ENCODE results near the gene PDS5A.

DNA sequence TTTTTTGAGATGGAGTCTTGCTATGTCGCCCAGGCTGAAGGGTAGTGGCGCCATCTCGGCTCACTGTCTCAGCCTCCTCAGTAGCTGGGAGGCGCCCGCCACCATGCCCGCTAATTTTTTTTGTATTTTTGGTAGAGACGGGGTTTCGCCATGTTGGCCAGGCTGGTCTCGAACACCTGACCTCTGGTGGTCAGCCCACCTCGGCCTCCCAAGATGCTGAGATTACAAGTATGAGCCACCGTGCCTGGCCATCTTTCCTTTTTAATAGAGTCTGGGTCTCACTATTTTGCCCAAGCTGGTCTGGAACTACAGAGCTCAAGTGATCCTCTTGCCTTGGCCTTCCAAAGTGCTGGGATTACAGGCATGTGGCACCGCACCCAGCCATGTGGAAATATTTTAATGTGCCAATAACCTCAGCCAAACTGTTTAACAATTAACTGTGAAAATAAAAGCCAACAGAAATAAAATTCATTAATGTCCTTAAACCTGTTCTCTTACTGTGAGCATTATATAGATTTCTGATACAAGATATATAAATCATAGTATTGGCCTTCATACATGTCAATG, 16.3 kb downstream of the PDS5A start:
- TF ChIP-seq, protein P1, sequence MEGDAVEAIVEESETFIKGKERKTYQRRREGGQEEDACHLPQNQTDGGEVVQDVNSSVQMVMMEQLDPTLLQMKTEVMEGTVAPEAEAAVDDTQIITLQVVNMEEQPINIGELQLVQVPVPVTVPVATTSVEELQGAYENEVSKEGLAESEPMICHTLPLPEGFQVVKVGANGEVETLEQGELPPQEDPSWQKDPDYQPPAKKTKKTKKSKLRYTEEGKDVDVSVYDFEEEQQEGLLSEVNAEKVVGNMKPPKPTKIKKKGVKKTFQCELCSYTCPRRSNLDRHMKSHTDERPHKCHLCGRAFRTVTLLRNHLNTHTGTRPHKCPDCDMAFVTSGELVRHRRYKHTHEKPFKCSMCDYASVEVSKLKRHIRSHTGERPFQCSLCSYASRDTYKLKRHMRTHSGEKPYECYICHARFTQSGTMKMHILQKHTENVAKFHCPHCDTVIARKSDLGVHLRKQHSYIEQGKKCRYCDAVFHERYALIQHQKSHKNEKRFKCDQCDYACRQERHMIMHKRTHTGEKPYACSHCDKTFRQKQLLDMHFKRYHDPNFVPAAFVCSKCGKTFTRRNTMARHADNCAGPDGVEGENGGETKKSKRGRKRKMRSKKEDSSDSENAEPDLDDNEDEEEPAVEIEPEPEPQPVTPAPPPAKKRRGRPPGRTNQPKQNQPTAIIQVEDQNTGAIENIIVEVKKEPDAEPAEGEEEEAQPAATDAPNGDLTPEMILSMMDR (IDR thresholded peaks at IDR 0.05 in 2 of 3, conservative IDR thresholded peaks at IDR 0.05 in 1 of 3; ENCODE audit: borderline replicate concordance in 1 of 3, insufficient read depth in 1 of 3, low read depth in 2 of 3, low read length in 2 of 3) = no peak
- TF ChIP-seq, protein P2, sequence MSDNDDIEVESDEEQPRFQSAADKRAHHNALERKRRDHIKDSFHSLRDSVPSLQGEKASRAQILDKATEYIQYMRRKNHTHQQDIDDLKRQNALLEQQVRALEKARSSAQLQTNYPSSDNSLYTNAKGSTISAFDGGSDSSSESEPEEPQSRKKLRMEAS (IDR thresholded peaks at IDR 0.05) = no peak
- TF ChIP-seq POLR2AphosphoS5 (IDR thresholded peaks at IDR 0.05; ENCODE audit: low read depth, low read length) = no peak
- TF ChIP-seq EZH2 (IDR thresholded peaks at IDR 0.05) = no peak
- no peak for TF ChIP-seq ZNF274 (IDR thresholded peaks at IDR 0.05; ENCODE audit: low read depth, low read length)
- TF ChIP-seq POLR2A (IDR thresholded peaks at IDR 0.05; ENCODE audit: borderline replicate concordance, extremely low read depth, insufficient read depth, insufficient read length) = no peak
- TF ChIP-seq RAD21 (IDR thresholded peaks at IDR 0.05; ENCODE audit: low read depth) = no peak
- no peak for TF ChIP-seq CEBPB (IDR thresholded peaks at IDR 0.05; ENCODE audit: low read depth)
- TF ChIP-seq SP1 (IDR thresholded peaks at IDR 0.05; ENCODE audit: low read depth) = no peak
- TF ChIP-seq, protein P3, sequence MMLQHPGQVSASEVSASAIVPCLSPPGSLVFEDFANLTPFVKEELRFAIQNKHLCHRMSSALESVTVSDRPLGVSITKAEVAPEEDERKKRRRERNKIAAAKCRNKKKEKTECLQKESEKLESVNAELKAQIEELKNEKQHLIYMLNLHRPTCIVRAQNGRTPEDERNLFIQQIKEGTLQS (IDR thresholded peaks at IDR 0.05) = no peak
- TF ChIP-seq, protein P4, sequence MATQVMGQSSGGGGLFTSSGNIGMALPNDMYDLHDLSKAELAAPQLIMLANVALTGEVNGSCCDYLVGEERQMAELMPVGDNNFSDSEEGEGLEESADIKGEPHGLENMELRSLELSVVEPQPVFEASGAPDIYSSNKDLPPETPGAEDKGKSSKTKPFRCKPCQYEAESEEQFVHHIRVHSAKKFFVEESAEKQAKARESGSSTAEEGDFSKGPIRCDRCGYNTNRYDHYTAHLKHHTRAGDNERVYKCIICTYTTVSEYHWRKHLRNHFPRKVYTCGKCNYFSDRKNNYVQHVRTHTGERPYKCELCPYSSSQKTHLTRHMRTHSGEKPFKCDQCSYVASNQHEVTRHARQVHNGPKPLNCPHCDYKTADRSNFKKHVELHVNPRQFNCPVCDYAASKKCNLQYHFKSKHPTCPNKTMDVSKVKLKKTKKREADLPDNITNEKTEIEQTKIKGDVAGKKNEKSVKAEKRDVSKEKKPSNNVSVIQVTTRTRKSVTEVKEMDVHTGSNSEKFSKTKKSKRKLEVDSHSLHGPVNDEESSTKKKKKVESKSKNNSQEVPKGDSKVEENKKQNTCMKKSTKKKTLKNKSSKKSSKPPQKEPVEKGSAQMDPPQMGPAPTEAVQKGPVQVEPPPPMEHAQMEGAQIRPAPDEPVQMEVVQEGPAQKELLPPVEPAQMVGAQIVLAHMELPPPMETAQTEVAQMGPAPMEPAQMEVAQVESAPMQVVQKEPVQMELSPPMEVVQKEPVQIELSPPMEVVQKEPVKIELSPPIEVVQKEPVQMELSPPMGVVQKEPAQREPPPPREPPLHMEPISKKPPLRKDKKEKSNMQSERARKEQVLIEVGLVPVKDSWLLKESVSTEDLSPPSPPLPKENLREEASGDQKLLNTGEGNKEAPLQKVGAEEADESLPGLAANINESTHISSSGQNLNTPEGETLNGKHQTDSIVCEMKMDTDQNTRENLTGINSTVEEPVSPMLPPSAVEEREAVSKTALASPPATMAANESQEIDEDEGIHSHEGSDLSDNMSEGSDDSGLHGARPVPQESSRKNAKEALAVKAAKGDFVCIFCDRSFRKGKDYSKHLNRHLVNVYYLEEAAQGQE (IDR thresholded peaks at IDR 0.05; ENCODE audit: low read depth) = no peak
- no peak for TF ChIP-seq SIN3A (IDR thresholded peaks at IDR 0.05; ENCODE audit: low read depth)

All from HCT116 (cell line).